NCI-H1092 treated with DMSO at 0.1 percent for 48 hours (cell line): ENCODE results near the gene CDH5.

Experiments
- DNase-seq: peaks from one replicate; lab custom pipeline; 2025; lab: John Stamatoyannopoulos, UW

CDH5 gene

GRCh38 chr16:66353055-66353454 is 13.4 kb upstream of the CDH5 start:
- no peak for DNase-seq

DNA sequence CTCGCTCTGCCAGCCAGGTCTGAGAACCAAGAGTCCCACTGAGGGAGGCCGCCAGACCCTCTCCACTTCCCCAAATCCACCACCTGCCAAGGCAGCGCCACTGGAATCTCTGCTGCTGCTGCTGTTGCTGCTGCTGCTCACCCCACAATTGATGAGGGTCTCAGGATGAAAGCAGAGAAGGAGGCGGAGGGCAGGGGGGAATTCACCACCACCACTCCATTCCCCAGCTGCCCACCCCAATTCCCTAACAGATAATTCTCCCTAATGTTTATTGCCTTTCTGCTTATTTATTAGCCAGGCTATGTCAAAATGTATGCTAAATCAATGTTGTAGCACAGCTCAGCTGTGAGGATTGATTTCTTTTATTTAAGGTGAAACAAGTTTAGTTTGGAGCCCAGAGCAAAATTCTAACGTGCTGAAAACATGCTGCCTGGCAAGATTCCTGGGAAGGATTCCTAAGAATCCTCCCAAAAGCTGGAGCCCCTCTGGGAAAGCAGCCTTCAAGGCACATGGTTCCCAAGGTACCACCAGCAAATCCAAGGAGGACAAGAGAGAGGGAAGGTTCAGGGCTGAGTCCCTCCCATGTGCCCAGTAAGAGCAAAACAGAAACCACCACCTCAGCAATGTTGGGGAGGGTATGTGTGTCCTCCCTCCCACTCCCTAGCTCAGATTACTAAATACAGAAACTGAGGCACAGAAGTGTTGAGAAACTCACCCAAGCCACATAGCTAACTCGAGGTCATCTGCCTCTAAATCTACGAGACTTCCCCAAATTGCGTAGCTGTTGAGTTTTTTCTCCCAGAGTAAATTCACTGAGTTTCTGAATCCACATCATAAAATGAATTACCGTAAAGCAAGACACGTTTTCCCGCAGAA is 12.2 kb upstream of the CDH5 start:
- no peak for DNase-seq

DNA sequence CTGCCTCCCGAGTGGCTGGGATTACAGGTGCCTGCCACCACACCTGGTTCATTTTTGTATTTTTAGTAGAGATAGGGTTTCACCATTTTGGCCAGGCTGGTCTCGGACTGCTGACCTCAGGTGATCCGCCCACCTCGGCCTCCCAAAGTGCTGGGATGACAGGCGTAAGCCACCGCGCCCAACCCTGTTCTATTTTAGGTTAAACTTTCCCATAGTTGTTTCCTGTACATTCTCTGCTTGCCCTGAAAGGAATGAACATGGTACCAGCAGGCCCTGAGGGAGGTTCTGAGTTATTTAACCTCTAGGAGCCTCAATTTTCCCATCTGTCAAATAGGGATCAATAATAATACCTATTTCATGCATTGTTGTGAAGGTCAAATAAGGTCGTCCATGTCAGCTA is 11.0 kb upstream of the CDH5 start:
- no peak for DNase-seq

DNA sequence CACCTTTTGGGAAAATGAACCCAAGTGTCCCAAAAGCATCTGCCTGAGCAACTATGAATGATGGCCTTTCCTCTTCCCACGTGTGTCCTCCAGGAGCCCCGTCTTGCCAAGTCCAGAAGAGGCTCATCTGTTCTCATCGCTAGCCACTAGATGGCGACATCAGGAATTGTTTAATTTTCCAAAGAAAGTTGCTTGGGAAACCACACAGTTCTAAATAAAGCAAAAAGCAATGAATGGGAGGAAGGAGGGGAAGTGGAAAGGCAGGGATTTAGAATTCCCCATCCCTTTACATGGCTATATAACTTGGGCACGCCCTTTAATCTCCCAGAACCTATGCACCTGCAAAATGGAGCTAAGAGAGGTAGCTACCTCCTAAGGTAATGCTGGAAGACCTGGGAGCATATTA is 9.0 kb upstream of the CDH5 start:
- peak; percentile 61 for DNase-seq

GRCh38 chr16:66358231-66358630 is 8.3 kb upstream of the CDH5 start:
- no peak for DNase-seq

DNA sequence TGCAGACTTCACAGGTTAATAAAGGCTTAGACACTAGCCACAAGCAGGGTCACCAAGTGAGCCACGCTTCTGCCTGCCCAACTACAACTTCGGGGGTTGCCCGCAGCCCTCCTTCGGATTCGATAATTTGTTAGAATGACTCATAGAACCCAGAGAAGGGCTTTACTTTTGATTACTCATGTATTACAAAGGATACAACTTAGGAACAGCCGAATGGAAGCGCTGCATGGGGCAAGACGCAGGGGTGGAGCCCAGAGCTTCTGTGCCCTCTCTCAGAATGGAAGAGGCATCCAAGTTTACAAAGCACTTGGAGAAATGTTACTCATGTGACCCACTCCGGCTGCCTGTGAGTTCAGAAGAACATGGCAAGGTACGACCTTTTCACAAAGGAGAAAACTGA is 7.5 kb upstream of the CDH5 start:
- no peak for DNase-seq

- peak; percentile 30 for DNase-seq
Measured at GRCh38 chr16:66359811-66360608, 6.5 kb upstream of the CDH5 start.

- DNase-seq: no peak
Measured at GRCh38 chr16:66360624-66361324, 5.7 kb upstream of the CDH5 start.

DNA sequence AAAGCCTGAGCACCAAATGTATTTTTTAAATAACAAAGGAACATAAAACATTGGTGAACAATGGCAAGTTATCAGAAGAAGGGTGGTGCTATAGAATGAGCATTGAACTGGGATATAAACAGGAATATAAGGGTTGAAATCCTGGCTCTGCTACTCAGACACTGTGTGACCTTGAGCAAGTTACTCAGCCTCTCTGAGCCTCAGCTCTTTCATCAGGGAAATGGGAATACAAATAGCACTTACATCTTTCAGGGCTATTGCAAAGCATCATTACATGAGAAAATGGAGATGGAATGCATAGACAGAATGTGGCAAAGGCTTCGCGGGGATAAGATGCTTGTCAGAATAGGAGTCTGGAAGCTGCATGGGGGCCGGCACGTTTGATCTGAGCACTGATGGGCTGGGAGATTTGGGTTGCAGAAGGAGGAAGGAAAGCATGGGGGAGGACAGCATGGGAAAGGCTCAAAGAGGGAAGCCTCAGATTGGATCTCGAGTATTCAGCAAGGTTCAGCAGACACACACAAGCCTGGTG is 4.8 kb upstream of the CDH5 start:
- DNase-seq: no peak

DNA sequence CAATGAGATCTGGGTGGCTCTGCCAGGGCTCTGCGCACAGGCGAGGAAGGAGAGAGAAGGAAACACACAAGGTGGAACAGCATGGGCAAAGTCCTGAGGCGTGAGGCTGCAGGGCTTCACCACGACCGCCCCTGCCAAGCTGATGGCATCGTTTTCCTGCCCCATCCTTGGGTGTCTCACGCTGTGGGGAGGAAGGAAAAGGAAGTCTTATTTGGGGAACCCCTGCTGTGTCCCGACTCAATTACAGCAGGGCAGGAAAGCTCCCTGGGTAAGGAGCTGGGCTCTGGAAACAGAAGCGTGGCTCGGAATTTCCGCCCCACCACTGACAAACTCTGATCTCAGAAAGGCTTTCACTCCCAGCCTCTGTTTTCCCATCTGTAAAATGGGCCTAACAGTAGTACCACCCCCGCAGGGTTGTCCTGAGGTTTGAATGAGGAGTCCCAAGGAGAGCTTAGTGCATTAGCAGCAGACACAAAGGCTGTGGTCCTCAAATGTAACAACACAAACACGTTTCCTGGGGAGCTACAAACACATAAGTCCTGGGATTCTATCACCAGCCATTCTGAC is 3.2 kb upstream of the CDH5 start:
- no peak for DNase-seq

DNA sequence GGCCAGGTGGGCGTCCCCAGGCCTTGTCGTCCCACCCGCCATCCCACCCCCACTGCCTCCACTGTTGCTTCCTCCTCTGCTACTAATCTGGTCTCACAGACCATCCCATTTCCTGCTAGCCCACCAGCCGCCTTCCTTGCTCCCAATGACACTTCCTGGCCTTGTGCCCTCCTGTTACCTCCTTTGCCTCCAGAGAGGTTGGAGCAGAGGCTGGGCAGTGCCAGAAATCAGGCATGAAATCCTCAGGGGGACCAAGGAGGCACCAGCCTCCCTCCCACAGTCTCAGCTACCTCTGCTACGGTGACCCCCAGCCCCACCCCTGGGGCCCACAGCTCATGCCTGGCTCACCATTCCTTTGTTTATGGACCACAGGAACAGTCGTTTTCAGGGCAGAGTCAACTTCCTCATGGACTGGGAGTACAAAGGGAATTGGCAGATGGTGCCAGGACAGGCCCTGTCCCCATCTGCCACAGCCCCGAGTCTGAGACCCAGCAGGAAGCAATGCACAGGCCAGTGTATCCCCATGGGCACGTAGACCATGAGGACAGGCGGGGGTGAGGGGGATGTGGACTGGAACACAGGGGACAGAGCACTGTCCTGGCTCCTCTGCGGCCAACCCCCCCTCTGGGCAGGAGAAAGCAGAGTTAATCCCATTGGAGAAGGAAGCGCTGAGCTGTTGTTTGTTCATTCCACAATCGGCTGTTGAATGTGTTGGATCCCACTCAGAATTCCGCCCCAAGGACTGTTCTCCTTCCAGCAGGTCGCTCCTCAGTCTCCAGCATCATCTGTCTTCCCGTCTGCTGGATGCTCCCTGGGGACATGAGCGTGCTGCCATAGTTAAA is 2.2 kb upstream of the CDH5 start:
- peak; percentile 31 for DNase-seq

- DNase-seq: no peak
Measured at GRCh38 chr16:66364959-66365306, 1.6 kb upstream of the CDH5 start.

DNA sequence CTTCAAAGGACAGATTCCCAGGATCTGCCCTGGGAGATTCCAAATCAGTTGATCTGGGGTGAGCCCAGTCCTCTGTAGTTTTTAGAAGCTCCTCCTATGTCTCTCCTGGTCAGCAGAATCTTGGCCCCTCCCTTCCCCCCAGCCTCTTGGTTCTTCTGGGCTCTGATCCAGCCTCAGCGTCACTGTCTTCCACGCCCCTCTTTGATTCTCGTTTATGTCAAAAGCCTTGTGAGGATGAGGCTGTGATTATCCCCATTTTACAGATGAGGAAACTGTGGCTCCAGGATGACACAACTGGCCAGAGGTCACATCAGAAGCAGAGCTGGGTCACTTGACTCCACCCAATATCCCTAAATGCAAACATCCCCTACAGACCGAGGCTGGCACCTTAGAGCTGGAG is 840 bp upstream of the CDH5 start:
- DNase-seq: no peak

GRCh38 chr16:66367968-66368891 is 1.7 kb downstream of the CDH5 start:
- DNase-seq: no peak

- DNase-seq: no peak
Measured at GRCh38 chr16:66369055-66369592, 2.6 kb downstream of the CDH5 start.

DNA sequence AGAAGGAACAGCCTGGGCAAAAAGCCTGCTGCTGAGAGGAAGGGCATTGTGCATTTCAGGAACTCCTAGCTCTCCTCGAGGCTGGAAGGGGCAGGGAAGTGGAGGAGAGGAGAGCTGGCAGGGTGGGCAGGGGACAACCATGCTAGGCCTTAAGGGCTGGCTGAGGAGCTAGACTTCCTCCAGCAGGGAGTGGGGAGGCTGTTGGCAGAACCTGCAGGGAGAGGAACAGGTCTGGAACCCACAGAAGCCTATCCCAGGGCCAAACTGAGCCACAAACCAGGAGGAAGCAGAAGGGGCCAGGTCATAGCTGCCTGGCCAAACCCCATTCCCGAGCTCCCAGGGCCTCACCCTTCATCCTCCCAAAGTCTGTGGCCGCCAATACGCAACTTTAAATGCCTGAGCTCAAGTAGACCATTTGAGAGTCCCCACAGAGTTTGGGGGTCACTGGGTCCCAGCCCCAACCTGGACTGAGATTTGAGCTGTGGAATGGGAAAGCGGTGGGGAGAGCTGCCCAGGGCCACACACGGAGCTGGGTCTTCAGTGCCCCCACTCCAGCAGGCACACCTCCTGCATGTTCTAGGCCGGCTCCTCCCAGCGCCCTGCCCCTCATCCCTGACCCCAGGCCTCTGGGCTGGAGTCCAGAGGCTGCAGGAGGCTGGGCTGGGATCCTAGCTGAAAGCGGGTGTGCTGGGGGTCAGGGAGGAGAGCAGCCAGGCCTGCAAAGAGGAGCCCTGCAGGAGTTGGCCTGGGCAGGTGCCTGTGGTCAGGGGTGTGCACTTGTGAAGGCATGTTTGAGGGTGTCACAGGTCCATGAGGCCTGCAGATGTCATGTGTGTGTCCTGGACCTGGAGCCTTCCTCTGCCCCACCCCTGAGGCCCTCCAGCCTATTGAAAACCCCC is 4.5 kb downstream of the CDH5 start:
- DNase-seq: no peak

DNA sequence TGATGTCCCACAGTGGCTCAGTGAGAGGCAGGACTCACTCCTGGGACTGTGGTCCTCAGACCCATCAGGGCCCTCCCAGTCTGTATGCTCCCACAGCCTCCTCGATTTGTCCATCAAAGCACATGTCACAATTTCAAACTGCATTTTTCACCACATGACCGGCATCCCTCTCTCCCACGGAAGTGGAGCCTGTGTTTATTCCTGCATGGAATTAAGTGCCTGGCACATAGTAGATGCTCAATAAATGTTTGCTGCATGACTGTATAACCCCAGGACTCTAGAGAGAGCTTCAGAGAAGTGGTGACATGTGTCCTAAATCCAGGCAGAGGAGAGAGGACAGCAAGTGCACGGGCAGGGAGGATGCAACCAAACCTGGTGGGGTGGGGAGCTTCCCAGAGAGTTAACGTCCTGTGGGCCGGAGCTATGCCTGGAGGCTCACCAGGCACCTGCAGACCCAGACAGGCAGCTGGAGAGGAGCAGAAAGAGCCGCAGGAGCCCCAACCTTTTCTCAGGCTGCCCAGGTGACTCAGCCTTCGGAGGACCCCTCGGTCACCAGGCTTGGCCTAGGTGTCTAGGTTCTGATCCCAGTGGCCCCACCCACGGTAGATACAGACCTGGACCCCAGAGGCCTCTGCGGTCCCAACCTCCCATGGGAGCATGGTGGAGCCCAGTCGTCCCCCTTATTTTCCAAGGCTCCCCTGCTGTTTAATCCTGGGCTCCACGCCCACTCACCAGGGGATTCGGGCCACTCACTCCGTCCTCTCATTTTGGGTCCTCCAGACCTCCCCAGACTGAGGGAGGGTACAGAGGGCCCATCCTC is 5.8 kb downstream of the CDH5 start:
- no peak for DNase-seq

DNA sequence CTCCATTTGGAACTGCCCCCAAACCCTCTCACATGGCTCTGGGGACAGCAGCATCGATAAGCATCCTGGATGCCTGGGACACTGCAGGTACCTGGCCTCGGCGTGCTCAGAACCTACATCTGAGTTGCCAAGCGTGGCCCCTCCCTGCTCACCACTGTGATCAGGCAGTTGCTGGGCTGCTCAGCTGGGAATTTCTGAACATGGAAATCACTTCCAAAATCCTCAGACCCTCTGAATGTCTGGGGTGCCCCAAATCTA is 6.3 kb downstream of the CDH5 start:
- no peak for DNase-seq
